ENCODE measurements around the gene MARF1.

DNA sequence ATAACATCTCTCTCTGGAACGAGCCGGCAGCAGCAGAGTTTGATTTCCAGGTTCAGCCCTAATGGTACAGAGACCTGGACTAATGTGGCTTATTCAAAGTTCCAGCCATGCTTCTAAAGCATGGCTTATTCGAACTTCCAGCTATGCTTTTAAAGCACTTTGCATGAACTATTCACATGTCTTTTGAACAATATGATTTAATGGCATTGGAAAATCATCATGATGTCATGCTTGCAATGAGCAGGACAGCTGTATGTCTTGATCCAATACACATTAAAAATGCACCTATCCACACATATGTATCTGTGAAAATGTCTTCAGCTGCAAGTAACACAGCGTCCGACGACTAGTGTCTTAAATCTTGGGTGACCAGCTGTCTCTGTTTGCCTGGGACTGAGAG is 85.7 kb downstream of the MARF1 start:
- peak; percentile 48 for TF ChIP-seq GATA2 (IDR thresholded peaks at IDR 0.05; ENCODE audit: low read depth, low read length)
- TF ChIP-seq GATA3 (IDR thresholded peaks at IDR 0.05; ENCODE audit: low read depth, low read length): no peak
